NT2/D1 (cell line): ENCODE data around the gene LRPPRC.

ENCODE experiments used
- SUZ12 ChIP-seq: IDR thresholded peaks from 2 replicates; pipeline ENCODE4 v1.6.1; 2011; ENCODE audit not compliant: insufficient read length, insufficient read depth; ENCODE audit errors: extremely low read depth
- YY1 ChIP-seq: IDR thresholded peaks from 2 replicates; pipeline ENCODE4 v1.6.1; 2011; ENCODE audit not compliant: insufficient read length, insufficient read depth
- ZNF274 ChIP-seq: IDR thresholded peaks from 2 replicates; pipeline ENCODE4 v1.6.1; 2011; ENCODE audit warnings: mild to moderate bottlenecking, low read depth, low read length

DNA sequence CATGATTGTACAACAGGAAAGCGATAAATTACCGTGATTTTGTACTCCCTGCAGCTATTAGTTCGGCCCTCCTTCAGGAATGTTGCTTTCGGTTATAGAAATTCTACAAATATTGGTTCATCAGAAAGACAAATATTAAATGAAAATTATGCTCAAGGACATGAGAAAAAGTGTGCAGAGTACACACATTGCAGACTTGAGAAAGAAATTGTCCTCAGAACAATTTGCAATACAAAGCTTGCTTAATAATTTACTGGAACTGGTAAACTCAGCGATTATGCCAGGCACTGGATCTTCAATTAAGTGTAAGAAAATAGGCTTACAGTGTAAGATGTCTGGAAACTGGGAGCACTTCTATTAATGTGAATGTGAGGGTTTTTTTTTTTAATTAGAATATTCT, 111.1 kb downstream of the LRPPRC start:
- no peak for TF ChIP-seq YY1
- no peak for TF ChIP-seq ZNF274
- no peak for TF ChIP-seq SUZ12
